A549 treated with ZK216348 at 1 μM for 4 hours (cell line): ENCODE measurements around the gene PRODH2. TPM values are rescaled to one million over a fixed set of nuclear protein-coding genes. Genes with fewer than 3 reads are reported as not detected.

ENCODE experiments used
- total RNA-seq: library from RNA; stranded (reverse); fragments of 200-300 nt; extraction: Qiagen RNA extraction; gene quantifications from 5 replicates; pipeline ENCODE4 v1.2.3, GENCODE V29; 2022; ENCODE audit warnings: low read depth

PRODH2 gene, protein sequence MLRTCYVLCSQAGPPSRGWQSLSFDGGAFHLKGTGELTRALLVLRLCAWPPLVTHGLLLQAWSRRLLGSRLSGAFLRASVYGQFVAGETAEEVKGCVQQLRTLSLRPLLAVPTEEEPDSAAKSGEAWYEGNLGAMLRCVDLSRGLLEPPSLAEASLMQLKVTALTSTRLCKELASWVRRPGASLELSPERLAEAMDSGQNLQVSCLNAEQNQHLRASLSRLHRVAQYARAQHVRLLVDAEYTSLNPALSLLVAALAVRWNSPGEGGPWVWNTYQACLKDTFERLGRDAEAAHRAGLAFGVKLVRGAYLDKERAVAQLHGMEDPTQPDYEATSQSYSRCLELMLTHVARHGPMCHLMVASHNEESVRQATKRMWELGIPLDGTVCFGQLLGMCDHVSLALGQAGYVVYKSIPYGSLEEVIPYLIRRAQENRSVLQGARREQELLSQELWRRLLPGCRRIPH
- total RNA-seq = 0.13 to 0.52 TPM (median 0.38 TPM) in 5 replicates

DNA sequence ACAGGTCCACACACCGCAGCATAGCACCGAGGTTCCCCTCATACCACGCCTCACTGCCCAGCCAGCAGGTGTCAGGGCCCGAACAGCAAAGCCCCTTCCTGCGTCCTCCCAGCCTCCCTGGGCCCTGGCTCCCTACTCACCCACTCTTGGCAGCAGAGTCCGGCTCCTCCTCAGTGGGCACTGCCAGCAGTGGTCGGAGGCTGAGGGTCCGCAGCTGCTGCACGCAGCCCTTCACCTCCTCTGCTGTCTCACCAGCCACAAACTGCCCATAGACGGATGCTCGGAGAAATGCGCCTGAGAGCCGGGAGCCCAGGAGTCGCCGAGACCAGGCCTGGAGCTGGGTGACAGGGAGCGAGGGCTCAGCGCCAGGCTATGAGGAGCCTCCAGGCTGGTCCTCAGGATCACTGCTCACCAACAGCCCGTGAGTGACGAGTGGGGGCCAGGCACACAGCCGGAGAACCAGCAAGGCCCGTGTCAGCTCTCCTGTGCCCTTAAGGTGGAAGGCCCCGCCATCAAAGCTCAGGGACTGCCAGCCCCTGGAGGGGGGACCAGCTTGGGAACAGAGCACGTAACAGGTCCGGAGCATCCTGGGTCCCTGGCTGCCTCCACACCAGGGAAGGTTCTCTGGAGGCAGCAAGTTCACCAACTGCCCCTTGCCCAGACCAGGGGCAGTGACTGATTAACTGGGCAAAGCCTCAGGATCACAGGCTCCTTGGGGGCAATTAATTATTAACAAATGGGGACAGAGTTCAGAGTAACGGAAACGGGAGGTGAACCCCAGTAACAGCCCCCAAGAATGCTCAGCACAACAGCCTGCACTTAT lies at the start of gene PRODH2:
TSS of gene PRODH2 (minus strand) at position 626 of the 823 bp plus-strand sequence. CDS start at position 586, 40 bp downstream.

DNA sequence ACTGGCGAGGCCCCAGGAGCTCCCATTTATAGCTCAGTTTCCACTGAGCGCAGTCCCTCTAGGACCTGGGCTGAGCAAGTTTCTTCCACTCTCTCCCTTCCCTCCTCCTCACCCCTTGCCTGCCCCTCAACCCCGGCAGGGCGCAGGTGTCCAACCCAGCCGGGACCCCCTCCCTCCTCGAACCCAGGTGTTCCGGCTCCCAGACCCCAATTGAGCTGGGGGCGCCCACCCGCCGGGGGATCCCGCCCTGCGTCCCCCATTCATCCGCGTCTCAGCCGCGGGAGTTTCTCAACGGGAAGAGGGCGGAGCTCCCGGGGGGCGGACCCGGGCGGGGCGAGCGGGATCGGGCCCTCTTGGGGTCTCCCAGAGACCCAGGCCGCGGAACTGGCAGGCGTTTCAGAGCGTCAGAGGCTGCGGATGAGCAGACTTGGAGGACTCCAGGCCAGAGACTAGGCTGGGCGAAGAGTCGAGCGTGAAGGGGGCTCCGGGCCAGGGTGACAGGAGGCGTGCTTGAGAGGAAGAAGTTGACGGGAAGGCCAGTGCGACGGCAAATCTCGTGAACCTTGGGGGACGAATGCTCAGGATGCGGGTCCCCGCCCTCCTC lies 44.0 kb upstream of the PRODH2 start, which contains the start of gene KIRREL2:
TSS of gene KIRREL2 (plus strand) at position 366 of the 604 bp plus-strand sequence. CDS start at position 575, 209 bp downstream.

DNA sequence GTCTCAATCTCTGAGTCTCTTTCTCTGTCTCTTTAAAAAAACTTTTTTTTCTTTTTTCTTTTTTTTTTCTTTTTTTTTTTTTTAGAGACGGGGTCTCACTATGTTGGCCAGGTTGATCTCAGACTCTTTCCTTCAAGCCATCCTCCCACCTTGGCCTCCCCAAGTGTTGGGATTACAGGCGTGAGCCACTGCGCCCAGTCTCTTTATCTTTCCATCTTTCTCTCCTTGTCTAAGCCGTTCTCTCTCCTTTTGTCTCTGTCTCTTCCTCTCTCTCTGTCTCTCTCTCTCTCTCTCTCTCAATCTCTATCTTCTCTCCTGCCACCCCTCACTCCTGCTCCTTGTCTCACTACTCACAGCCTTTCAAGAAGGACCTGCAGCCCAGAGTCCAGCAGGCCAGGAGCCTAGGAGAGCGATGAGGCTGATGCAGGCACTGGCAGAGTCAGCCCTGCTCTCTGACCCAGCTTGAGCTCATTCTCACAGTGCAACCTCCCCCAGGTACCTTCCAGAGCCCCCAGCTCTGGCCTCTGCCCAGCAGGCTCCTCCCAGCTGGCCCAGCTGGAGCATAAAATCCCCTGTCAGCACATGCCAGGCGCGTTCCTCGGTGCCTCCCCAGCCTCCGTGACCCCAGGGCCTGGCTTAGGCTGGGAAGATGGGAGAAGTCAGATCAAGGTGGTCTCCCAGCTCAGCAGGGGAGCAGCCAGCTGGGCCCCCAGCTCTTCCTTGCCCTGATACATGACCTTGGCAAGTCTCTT lies 39.6 kb upstream of the PRODH2 start, which contains the start of gene NPHS1:
TSS of gene NPHS1 (minus strand) at position 476 of the 752 bp plus-strand sequence. CDS start 667 bp downstream, outside the sequence.

DNA sequence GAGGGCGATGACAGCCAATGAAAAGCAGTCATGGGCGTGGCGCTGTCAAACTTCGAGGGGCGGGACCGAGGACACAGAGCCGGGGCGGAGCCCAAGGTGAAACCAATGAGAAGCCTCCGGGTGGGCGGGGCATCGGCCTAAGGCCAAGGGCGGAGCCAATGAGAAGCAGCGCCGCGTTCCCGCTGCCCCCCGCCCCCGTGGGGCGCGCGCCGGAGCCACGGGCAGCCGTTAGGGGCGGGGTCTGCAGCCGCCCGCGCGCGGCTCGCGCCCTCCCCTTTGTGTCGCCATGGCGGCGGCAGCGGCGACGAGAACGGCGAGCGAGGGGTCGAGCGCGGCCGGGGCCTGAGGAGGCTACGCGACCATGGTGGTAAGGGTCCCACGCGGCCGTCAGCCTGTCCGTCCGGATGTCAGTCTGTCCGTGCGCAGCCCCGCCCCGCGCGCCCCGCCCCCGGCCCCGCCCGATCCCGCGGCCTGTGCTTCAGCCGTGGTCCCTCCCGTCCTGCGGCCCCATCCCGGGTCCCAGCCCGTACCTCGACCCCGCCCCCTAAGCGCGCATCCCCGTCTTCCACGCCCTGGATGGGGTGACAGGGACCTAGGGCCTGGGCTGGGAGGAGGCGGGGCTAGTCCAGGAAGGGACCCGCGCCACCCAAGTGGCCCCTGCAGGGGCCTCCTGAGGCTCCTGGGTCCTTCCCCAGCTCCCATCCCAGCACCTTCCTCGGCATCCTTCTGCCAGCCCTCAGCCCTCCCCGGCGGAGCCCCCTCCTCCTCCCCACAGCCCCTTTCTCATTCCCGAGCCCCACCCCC lies 37.1 kb downstream of the PRODH2 start, which contains the start of gene ARHGAP33:
TSS of gene ARHGAP33 (plus strand) at position 267 of the 804 bp plus-strand sequence. CDS start at position 362, 95 bp downstream.

DNA sequence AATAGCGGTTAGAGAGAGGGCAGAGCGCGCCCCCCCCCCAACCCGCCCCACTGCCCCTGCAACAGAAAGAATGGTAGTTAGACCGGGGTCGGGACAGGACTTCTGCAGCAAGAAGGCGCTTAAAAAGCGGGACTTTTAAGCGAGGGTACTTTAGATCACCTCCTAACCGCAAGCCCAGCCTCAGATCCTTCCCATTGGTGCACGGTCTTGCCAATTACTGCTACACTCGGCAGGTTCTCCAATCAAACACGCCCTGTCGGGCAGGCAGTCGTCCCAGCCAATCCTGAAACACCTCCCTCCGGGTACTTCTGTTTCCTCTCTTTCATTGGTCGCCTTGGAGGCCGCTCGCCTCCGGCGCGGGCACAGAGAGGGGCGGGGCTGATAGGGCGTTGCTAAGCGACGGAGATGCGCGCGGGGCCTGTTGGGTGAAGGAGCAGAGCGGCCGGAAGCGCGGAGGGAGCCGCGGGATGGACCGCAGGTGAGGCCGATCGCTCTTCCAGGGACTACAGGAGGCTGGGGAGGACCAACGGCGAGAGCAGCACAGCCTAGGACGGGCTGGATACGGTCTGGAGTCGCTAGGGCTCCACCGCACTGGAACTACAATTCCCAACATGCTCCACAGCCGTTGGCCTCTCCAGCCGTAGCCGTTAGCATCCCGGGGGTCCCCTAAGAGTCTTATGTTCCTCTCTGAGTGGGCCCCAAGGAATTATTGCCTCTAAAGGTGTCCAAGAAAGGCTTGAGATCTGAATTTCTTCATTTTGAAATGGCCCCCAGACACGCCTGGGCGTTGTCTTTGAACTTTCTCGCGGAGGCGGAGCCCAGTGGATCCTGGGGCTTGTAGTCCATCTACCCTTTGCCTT lies 54.7 kb downstream of the PRODH2 start, which contains the start of gene PROSER3:
TSS of gene PROSER3 (plus strand) at position 428 of the 860 bp plus-strand sequence. CDS start at position 468, 40 bp downstream.

DNA sequence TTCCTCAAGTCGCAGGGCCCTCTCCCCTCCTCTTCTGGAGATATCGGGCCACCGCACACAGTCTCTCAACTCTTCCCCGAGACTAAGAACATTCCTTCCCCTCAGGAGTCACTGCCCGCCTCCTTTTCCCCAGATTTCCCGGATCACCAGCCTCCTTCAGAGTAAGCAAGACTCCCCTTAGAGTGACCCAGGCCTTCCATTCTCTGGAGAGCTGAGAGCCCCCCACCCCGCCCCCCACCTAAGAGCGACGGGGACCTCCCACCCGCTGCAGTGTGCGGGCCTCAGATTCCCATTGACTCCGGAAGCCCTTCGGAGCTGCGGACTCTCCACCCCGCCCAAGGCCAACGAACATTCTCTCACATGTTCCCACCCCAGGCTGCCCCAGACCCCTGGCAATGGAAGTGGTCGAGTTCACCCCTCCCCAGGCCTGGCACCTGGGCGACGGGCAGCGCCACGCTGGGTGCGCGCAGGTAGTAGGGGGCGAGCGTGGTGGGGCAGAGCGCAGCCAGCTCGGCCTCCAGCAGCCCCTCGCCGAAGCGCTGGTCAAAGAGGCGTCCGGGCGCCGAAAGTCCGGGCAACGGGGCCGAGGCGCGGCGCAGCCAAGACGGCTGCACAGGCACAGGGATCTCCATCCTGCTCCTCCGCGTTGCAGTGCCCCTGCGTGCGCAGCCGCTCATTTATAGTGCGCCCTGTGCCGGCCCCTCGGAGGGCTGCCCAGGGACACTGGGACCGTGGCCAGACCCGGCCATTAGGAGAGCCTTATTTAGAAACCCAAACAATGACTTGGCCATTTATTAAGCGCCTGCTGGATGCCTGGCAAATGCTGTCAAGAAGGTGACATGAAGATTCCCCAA lies 56.0 kb downstream of the PRODH2 start, which contains the start of gene HSPB6:
TSS of gene HSPB6 (minus strand) at position 653 of the 854 bp plus-strand sequence. CDS start at position 632, 21 bp downstream.

Other genes with a start within 250 kb of the PRODH2 start
- not detected in 5 replicates for gene ATP4A, start 249.2 kb downstream of the PRODH2 start, total RNA-seq
- gene PMIS2, start 226.7 kb downstream of the PRODH2 start, total RNA-seq = not detected in 5 replicates
- 10.7 to 19.3 TPM (median 15.2 TPM) in 5 replicates for gene HAUS5, start 200.1 kb downstream of the PRODH2 start, total RNA-seq
- 125 to 206 TPM (median 199 TPM) in 5 replicates for gene RBM42, start 183.8 kb downstream of the PRODH2 start, total RNA-seq
- gene ETV2, start 171.1 kb downstream of the PRODH2 start, total RNA-seq = 1.1 to 3.1 TPM (median 2.7 TPM) in 5 replicates
- 1,241 to 1,697 TPM (median 1,334 TPM) in 5 replicates for gene COX6B1, start 164.5 kb downstream of the PRODH2 start, total RNA-seq
- 0.46 to 1.2 TPM (median 0.71 TPM) in 5 replicates for gene UPK1A, start 146.3 kb downstream of the PRODH2 start, total RNA-seq
- gene ZBTB32, start 108.3 kb downstream of the PRODH2 start, total RNA-seq = not detected in 5 replicates
- gene KMT2B, start 94.8 kb downstream of the PRODH2 start, total RNA-seq = 37.3 to 66.3 TPM (median 62.5 TPM) in 5 replicates
- gene IGFLR1, start 70.4 kb downstream of the PRODH2 start, total RNA-seq = 11.8 to 15.8 TPM (median 12.5 TPM) in 5 replicates
- gene U2AF1L4, start 67.4 kb downstream of the PRODH2 start, total RNA-seq = 23.9 to 34.9 TPM (median 27.6 TPM) in 5 replicates
- 243 to 320 TPM (median 282 TPM) in 5 replicates for gene PSENEN, start 67.2 kb downstream of the PRODH2 start, total RNA-seq
- gene LIN37, start 64.3 kb downstream of the PRODH2 start, total RNA-seq = 21.9 to 27.2 TPM (median 23.2 TPM) in 5 replicates
- 0.15 to 0.33 TPM (median 0.25 TPM) in 5 replicates for gene HSPB6, start 55.8 kb downstream of the PRODH2 start, total RNA-seq
- 25.9 to 31.4 TPM (median 30.7 TPM) in 5 replicates for gene PROSER3, start 54.7 kb downstream of the PRODH2 start, total RNA-seq
- gene ARHGAP33, start 37.3 kb downstream of the PRODH2 start, total RNA-seq = 3.3 to 8.9 TPM (median 8.1 TPM) in 5 replicates
- 0.24 to 0.84 TPM (median 0.44 TPM) in 5 replicates for gene NPHS1, start 39.7 kb upstream of the PRODH2 start, total RNA-seq
- gene KIRREL2, start 44.1 kb upstream of the PRODH2 start, total RNA-seq = 0.24 to 0.70 TPM (median 0.52 TPM) in 5 replicates
- gene APLP1, start 55.7 kb upstream of the PRODH2 start, total RNA-seq = 72.6 to 97.1 TPM (median 93.4 TPM) in 5 replicates
- 4.2 to 8.9 TPM (median 7.8 TPM) in 5 replicates for gene NFKBID, start 87.7 kb upstream of the PRODH2 start, total RNA-seq
- gene HCST, start 89.7 kb upstream of the PRODH2 start, total RNA-seq = 0.55 to 0.89 TPM (median 0.63 TPM) in 3 of 5 replicates, not detected in the others
- not detected in 5 replicates for gene TYROBP, start 95.5 kb upstream of the PRODH2 start, total RNA-seq
- 9.8 to 25.6 TPM (median 24.1 TPM) in 5 replicates for gene LRFN3, start 123.5 kb upstream of the PRODH2 start, total RNA-seq
- 24.6 to 55.5 TPM (median 50.4 TPM) in 5 replicates for gene SDHAF1, start 182.3 kb upstream of the PRODH2 start, total RNA-seq
- gene SYNE4, start 196.0 kb upstream of the PRODH2 start, total RNA-seq = 0.07 to 0.33 TPM (median 0.23 TPM) in 4 of 5 replicates, not detected in the other
- gene ALKBH6, start 201.4 kb upstream of the PRODH2 start, total RNA-seq = 22.9 to 29.8 TPM (median 26.6 TPM) in 5 replicates
- 0.53 to 0.99 TPM (median 0.90 TPM) in 5 replicates for gene CLIP3, start 220.0 kb upstream of the PRODH2 start, total RNA-seq
- gene THAP8, start 241.4 kb upstream of the PRODH2 start, total RNA-seq = 3.4 to 8.1 TPM (median 7.1 TPM) in 5 replicates
- 15.0 to 30.0 TPM (median 28.9 TPM) in 5 replicates for gene WDR62, start 242.1 kb upstream of the PRODH2 start, total RNA-seq